Raji (cell line): ENCODE data around the gene OTOP3.

Source experiments
- POLR2A ChIP-seq: IDR thresholded peaks from 2 replicates; pipeline ENCODE4 v1.6.1; 2011; ENCODE audit warnings: low read depth, low read length, control low read depth; ENCODE audit not compliant: insufficient read depth

OTOP3 gene

DNA sequence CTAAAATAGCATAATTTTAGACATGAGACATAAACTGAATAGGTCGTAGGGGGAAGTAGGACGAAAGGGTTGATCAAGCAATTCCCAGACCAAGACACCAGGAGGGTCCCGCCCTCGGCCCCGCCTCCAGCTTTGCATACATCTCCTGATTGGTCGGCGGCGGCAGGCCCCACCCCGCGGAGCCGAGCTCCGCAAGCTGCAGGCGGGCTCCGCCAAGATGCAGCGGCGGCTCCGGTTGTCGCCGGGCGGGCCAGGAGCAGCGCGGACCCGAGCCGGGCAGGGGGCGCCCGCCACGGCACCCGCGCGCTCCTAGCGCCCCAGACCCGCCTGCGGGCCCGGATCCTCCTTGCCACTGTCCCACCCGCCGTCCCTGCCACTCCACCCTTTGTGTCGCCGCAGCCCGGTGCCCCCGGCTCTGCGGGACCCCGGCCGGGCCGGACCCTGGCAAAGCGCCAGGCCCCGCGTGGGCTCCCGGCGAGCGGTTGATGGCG lies 51.8 kb downstream of the OTOP3 start, which contains the start of gene CDR2L:
CDR2L (plus strand) TSS at position 215 of the 491 bp plus-strand sequence. CDS start 412 bp downstream, outside the sequence.
- TF ChIP-seq POLR2A = no peak

DNA sequence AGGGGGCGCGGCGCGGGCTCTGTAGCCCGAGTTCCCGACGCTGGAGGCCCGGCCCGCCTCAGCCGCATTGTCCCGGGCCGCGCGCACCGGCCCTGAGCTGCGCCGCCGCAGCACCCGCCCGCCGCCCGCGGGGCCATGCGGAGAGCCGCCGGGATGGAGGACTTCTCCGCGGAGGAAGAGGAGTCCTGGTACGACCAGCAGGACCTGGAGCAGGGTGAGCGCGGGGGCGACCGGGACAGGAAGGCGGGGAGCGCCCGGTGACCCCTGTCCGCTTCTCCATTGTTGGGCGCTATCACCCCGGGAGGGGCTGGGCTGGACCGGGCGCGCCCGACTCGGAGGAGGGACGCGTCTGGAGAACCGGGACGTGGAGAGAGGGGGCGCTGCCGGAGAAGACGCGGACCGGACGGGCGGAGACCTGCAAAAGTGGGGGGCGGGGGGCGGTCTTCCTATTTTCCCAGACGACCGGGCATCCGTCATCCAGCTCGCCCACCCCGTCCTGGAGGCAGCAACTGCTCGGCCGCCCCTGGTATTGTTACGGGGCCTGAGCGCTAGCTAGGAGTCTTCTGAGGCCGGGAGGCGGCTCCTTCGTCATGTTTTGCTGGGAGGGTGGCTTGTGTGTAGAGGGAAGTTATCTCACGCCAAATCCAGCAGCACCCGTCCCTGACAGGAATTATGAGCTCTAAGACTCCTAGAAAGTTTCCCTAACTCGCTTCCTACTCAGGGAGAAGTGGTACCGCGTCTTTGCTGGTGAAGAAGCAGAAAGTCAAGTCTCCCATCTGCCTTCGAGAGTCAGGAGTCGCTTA lies 52.4 kb downstream of the OTOP3 start:
- TF ChIP-seq POLR2A = no peak

DNA sequence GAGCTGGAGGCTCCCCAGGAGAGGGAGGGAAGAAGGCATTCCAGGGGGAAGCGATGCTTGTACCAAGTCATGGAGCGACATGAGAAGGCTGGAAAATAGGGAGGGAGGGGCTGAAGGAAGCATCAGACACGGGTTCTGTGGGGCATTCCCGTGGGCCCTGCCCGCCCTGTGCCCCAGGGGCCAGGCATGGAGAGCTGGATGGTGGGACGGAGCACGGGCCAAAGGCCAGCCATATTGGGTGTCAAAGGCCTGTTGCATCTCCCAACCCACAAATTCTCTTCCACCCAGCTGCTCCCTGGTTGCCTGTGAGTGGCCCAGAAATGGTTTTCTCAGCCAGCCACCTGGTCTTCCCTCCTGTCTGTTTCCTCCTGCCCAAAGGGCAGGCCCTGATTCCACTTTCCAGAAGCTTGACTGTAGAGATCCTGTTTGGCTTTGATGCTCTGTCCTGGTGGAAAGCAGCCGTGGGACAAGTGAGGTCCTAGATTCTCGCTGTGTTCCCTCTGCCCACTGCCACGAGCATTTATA lies 54.9 kb downstream of the OTOP3 start:
- no peak for TF ChIP-seq POLR2A

DNA sequence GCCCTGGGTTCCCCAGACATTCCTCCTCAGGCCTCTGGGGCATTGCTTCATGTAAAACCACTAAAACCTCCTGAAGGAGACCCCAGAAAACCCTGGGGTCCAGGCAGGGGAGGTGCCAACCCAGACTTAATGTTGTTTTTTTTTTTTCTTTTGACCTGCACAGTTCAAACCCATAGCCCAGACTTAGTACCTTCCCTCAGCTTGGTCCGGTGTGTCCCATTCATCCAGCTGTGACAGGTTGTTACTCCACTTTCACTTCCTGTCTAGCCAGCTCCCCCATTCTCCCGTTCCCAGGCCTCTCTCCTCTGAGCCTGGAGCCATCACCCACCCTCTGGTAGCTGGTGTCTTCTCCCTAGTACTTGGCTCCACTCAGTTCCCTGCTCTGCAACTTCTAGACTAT lies 56.5 kb downstream of the OTOP3 start:
- no peak for TF ChIP-seq POLR2A

DNA sequence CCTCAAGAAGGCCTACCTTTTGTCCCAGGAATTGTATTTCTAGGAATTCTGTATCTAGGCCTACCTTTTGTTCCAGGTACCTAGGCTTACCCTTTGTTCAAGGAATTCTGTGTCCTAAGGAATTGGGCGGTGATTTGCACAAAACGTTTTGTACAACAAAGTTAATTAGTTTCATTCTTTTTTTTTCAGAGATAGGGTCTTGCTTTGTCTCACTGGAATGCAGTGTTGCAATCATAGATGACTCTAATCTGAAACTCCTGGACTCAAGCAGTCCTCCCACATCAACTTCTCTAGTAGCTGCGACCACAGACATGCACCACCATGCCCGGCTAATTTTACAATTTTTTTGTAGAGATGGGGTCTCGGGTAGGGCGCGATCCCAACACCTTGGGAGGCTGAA lies 58.7 kb downstream of the OTOP3 start:
- no peak for TF ChIP-seq POLR2A

DNA sequence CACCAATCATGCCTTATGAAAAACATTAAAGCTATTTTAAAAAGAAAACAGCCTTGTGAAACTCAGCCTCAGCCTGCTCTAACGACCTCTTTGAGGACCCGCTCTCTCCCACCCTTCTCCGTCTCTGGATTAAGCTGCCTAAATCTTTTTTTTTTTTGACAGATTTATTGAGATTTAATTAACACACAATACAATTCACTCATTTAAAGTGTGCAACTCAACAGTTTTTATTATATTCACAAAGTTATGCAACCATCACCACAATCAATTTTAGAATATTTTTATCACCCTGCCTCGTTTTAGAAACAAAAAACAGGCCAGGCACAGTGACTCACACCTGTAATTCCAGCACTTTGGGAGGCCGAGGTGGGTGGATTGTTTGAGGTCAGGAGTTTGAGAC lies 60.1 kb downstream of the OTOP3 start:
- TF ChIP-seq POLR2A = no peak

DNA sequence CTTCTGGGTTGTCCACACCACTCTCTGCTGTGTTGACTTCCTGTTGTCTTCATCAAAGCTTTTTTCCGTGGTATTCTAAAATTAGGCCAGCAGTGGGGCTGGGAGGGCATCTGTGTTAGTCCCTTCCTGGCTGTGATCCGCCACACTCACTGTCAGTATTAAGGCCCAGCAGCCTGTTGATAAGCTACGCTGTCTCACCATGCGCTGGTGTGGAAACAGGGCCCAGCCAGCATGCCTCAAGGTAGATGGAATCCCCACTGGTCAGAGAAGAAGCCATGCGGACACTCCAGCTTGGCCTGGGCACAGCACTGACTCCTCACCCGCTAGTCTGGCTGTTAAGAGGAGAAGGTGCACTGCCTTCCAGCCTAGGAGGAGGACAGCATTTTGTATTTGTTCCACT lies 63.1 kb downstream of the OTOP3 start:
- no peak for TF ChIP-seq POLR2A

DNA sequence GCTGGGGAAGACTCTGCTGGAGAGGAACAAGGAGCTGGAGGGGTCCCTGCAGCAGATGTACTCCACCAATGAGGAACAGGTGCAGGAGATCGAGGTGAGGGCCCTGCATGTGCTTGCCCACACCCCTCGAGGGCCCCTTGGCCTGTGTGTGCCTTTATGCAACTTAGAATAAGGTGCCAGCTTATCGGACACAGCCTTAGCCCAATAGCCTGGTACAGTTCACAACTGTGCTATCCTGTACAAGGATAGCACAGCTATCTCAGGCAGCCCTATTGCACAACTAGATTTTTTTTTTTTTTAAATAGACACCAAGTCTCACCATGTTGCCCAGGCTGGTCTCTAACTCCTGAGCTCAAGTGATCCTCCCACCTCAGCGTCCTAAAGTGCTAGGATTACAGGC lies 63.8 kb downstream of the OTOP3 start:
- TF ChIP-seq POLR2A = no peak
